ENCODE results near the gene SPDEF. TPM values are rescaled to one million over a fixed set of nuclear protein-coding genes. Genes with fewer than 3 reads are reported as not detected.

The SPDEF gene
- total RNA-seq, 2 experiments from 2014 or later: 0.34 to 0.54 TPM

- CTCF ChIA-PET (ENCODE audit: unreplicated experiment): interaction anchor here (0.6 to 1.5 kb wide), 2 partner anchors 17 to 130 kb away, joined by 3 to 4 read pairs; no protein-coding TSS in a partner anchor
- peaks cover 35% of the 10 kb centered on the region; the same call in 1 of the 2 replicates for H3K79me2 ChIP-seq (ENCODE audit: insufficient read depth, low read depth, low read length)
- no peak overlapping the region for H3K4me3 ChIP-seq (ENCODE audit: low read depth, low read length, poor library complexity, severe bottlenecking)
- peak overlapping the region; percentile 43 for H3K4me2 ChIP-seq (ENCODE audit: low read length)
- peaks cover 13% of the 10 kb centered on the region for H3K4me1 ChIP-seq (ENCODE audit: insufficient read depth, low read length, poor library complexity, severe bottlenecking)
- BruUV-seq (replicated peaks): no TSS peak
- H2AFZ ChIP-seq (ENCODE audit: low read length): no peak overlapping the region
- H3K9me2 ChIP-seq (ENCODE audit: insufficient read depth, low read length): no peaks in the 10 kb centered on the region
- peaks cover 26% of the 10 kb centered on the region for H3K36me3 ChIP-seq (ENCODE audit: insufficient read depth, low read length)
- no peak overlapping the region for H3K27ac ChIP-seq (ENCODE audit: low read depth, low read length, poor library complexity, severe bottlenecking)
- no peaks in the 10 kb centered on the region for H3K9me3 ChIP-seq (ENCODE audit: low read length)
- no peak for DNase-seq (ENCODE audit: low spot score)
- 0 out of 2 replicates have a peak, but pooled peaks cover 4% of the 10 kb centered on the region for H4K20me1 ChIP-seq (ENCODE audit: insufficient read depth, low read length)
- intact Hi-C loops (cut with micrococcal nuclease; ENCODE audit: unreplicated experiment): loop anchor here (10.0 kb wide), 1 partner anchor 428 kb away; no protein-coding TSS in a partner anchor
- POLR2A ChIA-PET: interaction anchor here (1.1 to 1.4 kb wide), 2 partner anchors 10 to 22 kb away, joined by 3 to 4 read pairs; no protein-coding TSS in a partner anchor
- TF ChIP-seq CTCF (conservative IDR thresholded peaks at IDR 0.05; ENCODE audit: low read length) (no peak), EZH2phosphoT487 (IDR thresholded peaks at IDR 0.05; ENCODE audit: borderline replicate concordance, low read depth, low read length) (no peak)
Observed at GRCh38 chr6:34592208-34592952, 36.3 kb upstream of the SPDEF start.

- intact Hi-C loops (cut with micrococcal nuclease; ENCODE audit: unreplicated experiment): loop anchor here (10.0 kb wide), 1 partner anchor 425 kb away; no protein-coding TSS in a partner anchor
- CTCF ChIA-PET (ENCODE audit: unreplicated experiment): no interaction called here
- Histone ChIP-seq H3K4me2 (ENCODE audit: low read length) (no peak overlapping the region), H3K4me3 (ENCODE audit: low read depth, low read length, poor library complexity, severe bottlenecking) (no peak overlapping the region), H3K27ac (ENCODE audit: low read depth, low read length, poor library complexity, severe bottlenecking) (no peak overlapping the region), H3K9me3 (ENCODE audit: low read length) (no peaks in the 10 kb centered on the region), H3K9me2 (ENCODE audit: insufficient read depth, low read length) (no peaks in the 10 kb centered on the region), H3K36me3 (ENCODE audit: insufficient read depth, low read length) (peaks cover 32% of the 10 kb centered on the region), H4K20me1 (ENCODE audit: insufficient read depth, low read length) (0 out of 2 replicates have a peak, but pooled peaks cover 4% of the 10 kb centered on the region), H3K4me1 (ENCODE audit: insufficient read depth, low read length, poor library complexity, severe bottlenecking) (peaks cover 13% of the 10 kb centered on the region), H2AFZ (ENCODE audit: low read length) (no peak overlapping the region), H3K79me2 (ENCODE audit: insufficient read depth, low read depth, low read length) (peaks cover 35% of the 10 kb centered on the region; the same call in 1 of the 2 replicates)
- TF ChIP-seq EZH2phosphoT487 (IDR thresholded peaks at IDR 0.05; ENCODE audit: borderline replicate concordance, low read depth, low read length): no peak
- TF ChIP-seq CTCF (conservative IDR thresholded peaks at IDR 0.05; ENCODE audit: low read length): 0 out of 2 replicates have a peak, but pooled peaks have one; percentile 19
- BruUV-seq (replicated peaks): no TSS peak
- DNase-seq (ENCODE audit: low spot score): no peak
- POLR2A ChIA-PET: no interaction called here
Observed at GRCh38 chr6:34589691-34590090, 33.6 kb upstream of the SPDEF start.

- CTCF ChIA-PET (ENCODE audit: unreplicated experiment): no interaction called here
- POLR2A ChIA-PET: no interaction called here
- Histone ChIP-seq H3K9me3 (ENCODE audit: low read length) (no peaks in the 10 kb centered on the region), H3K4me3 (ENCODE audit: low read depth, low read length, poor library complexity, severe bottlenecking) (no peak overlapping the region), H3K9me2 (ENCODE audit: insufficient read depth, low read length) (no peaks in the 10 kb centered on the region), H3K36me3 (ENCODE audit: insufficient read depth, low read length) (peaks cover 32% of the 10 kb centered on the region), H2AFZ (ENCODE audit: low read length) (no peak overlapping the region), H3K4me2 (ENCODE audit: low read length) (no peak overlapping the region), H3K4me1 (ENCODE audit: insufficient read depth, low read length, poor library complexity, severe bottlenecking) (peaks cover 13% of the 10 kb centered on the region), H3K79me2 (ENCODE audit: insufficient read depth, low read depth, low read length) (peaks cover 34% of the 10 kb centered on the region; the same call in 1 of the 2 replicates), H4K20me1 (ENCODE audit: insufficient read depth, low read length) (0 out of 2 replicates have a peak, but pooled peaks cover 4% of the 10 kb centered on the region), H3K27ac (ENCODE audit: low read depth, low read length, poor library complexity, severe bottlenecking) (no peak overlapping the region)
- intact Hi-C loops (cut with micrococcal nuclease; ENCODE audit: unreplicated experiment): no loop called here
- no TSS peak for BruUV-seq (replicated peaks)
- no peak for DNase-seq (ENCODE audit: low spot score)
- TF ChIP-seq CTCF (conservative IDR thresholded peaks at IDR 0.05; ENCODE audit: low read length) (no peak), EZH2phosphoT487 (IDR thresholded peaks at IDR 0.05; ENCODE audit: borderline replicate concordance, low read depth, low read length) (no peak)
Observed at GRCh38 chr6:34589140-34589539, 33.0 kb upstream of the SPDEF start.
